Keratinocyte (primary cell): ENCODE measurements around the gene MDN1. TPM values are rescaled to one million over a fixed set of nuclear protein-coding genes. Genes with fewer than 3 reads are reported as not detected.

ENCODE experiments used
- DNase-seq: peaks from one replicate; pipeline ENCODE4 v3.0.0-alpha.2; 2011; ENCODE audit warnings: low read depth, missing footprints, low spot score
- FAIRE-seq: peaks from 2 replicates; lab custom pipeline; 2011; peaks lifted over from hg19 to GRCh38; lab: Jason Lieb, UNC
- H2AFZ ChIP-seq: 2 replicates; pipeline ENCODE4 v1.6.0; 2012; ENCODE audit warnings: low read length, control low read depth, inconsistent platforms; ENCODE audit not compliant: control insufficient read depth
- H3K27ac ChIP-seq: 2 replicates; pipeline ENCODE4 v1.5.1; 2011; ENCODE audit warnings: low read length; ENCODE audit not compliant: control insufficient read depth, insufficient read depth
- H3K27me3 ChIP-seq: 3 replicates; pipeline ENCODE4 v1.6.0; 2011; ENCODE audit warnings: low read length; ENCODE audit not compliant: control insufficient read depth, insufficient read depth; ENCODE audit errors: extremely low read depth
- H3K36me3 ChIP-seq, 2 experiments: 2 replicates in 1 of 2; 3 replicates in 1 of 2; pipeline ENCODE4 v1.5.1; 2011; ENCODE audit warnings: low read length in 2 of 2, mild to moderate bottlenecking in 1 of 2; ENCODE audit not compliant: control insufficient read depth in 2 of 2, insufficient read depth in 2 of 2; ENCODE audit errors: extremely low read depth in 1 of 2
- H3K4me1 ChIP-seq: 3 replicates; pipeline ENCODE4 v1.5.1; 2011; ENCODE audit warnings: low read length; ENCODE audit not compliant: control insufficient read depth, insufficient read depth; ENCODE audit errors: extremely low read depth
- H3K4me2 ChIP-seq: 3 replicates; pipeline ENCODE4 v1.6.0; 2011; ENCODE audit warnings: low read depth, low read length; ENCODE audit not compliant: control insufficient read depth, insufficient read depth; ENCODE audit errors: extremely low read depth
- H3K4me3 ChIP-seq, 3 experiments: fragments of 200-600 bp in 1 of 3; sonication (generic) in 1 of 3; 2 replicates in 2 of 3; 3 replicates in 1 of 3; pipeline ENCODE4 v1.5.1; 2011 to 2016; ENCODE audit warnings: low read length in 3 of 3, mild to moderate bottlenecking in 3 of 3, control low read depth in 2 of 3, inconsistent platforms in 1 of 3, low read depth in 1 of 3, mixed read lengths in 1 of 3, mixed run types in 1 of 3, moderate library complexity in 1 of 3; ENCODE audit not compliant: control insufficient read depth in 2 of 3, insufficient read depth in 2 of 3; ENCODE audit errors: extremely low read depth in 1 of 3
- H3K79me2 ChIP-seq: 2 replicates; pipeline ENCODE4 v1.6.0; 2012; ENCODE audit warnings: low read length; ENCODE audit not compliant: control insufficient read depth, insufficient read depth
- H3K9ac ChIP-seq: 3 replicates; pipeline ENCODE4 v1.6.0; 2011; ENCODE audit warnings: low read length; ENCODE audit not compliant: control insufficient read depth, insufficient read depth; ENCODE audit errors: extremely low read depth
- H3K9me1 ChIP-seq: 3 replicates; pipeline ENCODE4 v1.6.0; 2011; ENCODE audit warnings: low read length; ENCODE audit not compliant: control insufficient read depth, insufficient read depth; ENCODE audit errors: extremely low read depth
- H3K9me3 ChIP-seq: 2 replicates; pipeline ENCODE4 v1.5.1; 2012; ENCODE audit warnings: low read depth, low read length; ENCODE audit not compliant: control insufficient read depth
- H4K20me1 ChIP-seq: 3 replicates; pipeline ENCODE4 v1.6.0; 2011; ENCODE audit warnings: low read length; ENCODE audit not compliant: control insufficient read depth, insufficient read depth; ENCODE audit errors: extremely low read depth
- CTCF ChIP-seq, 3 experiments: IDR thresholded peaks in 1 of 3; conservative IDR thresholded peaks in 1 of 3; optimal IDR thresholded peaks in 1 of 3; 2 replicates in 2 of 3; 3 replicates in 1 of 3; pipeline versions ENCODE3 to v1.5.1; 2011; ENCODE audit warnings: low read length in 3 of 3, mild to moderate bottlenecking in 3 of 3, moderate library complexity in 2 of 3, control low read depth in 1 of 3, inconsistent platforms in 1 of 3; ENCODE audit not compliant: insufficient read depth in 2 of 3; ENCODE audit errors: extremely low read depth in 1 of 3
- EZH2 ChIP-seq: IDR thresholded peaks from one replicate; pipeline ENCODE4 v1.6.1; 2012; ENCODE audit warnings: inconsistent platforms, mild to moderate bottlenecking, low read length, moderate library complexity
- dilution Hi-C: fragments of 300-500 bp; cut with MboI; formaldehyde crosslinking; loops from one replicate; pipeline ENCODE4 v1.7.0; 2020; ENCODE audit warnings: low sequenced_read_pairs; ENCODE audit not compliant: extremely low pct_ligation_motif_present
- polyA plus RNA-seq, 5 experiments: library from polyadenylated mRNA; depleted of rRNA in 3 of 5; stranded (reverse) in 3 of 5; stranded (forward) in 1 of 5; unstranded in 1 of 5; fragments of >200 nt; gene quantifications; 1 replicate in 1 of 5; 2 replicates in 3 of 5; 3 replicates in 1 of 5; pipeline versions ENCODE4 v1.2.1 to v1.2.3, GENCODE V29; 2011 to 2012; ENCODE audit warnings: missing spikeins in 2 of 5, low read depth in 1 of 5, low replicate concordance in 1 of 5

Gene MDN1
- polyA plus RNA-seq, 1 donor (not counting 4 experiments of a cell fraction or from before 2014, with no cell fraction given) = 16.0 TPM

DNA sequence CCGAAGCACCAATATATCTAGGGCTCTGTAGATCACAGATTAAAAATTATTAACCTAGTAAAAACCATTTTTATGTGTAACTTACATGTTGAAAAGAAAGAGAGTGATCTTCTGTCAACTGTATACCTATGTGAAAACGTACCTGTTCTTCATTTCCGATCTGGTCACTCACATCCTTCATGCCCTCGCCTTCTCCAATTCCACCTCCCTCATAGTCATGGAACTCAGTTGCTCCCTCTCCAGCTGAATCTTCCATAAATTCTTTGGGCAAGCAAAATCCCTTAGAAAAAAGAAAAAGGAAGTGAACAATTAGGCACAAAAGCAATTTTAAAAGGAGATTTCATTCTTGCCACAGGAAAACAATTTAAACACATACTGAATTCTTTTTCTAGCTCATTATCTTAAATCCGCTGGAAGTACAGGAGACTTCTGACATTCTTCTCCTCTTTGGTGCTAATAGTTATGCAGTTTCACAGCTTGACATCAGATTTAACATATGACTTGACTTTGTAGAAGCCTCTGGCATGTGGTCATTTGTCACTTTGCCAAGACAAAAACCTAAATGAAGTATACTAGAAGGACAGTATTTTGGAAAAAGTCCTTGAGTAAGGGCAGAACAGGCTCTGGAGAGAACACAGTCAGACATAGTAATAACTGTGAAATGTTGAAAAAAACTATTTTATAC, 151.6 kb downstream of the MDN1 start:
- H3K36me3 ChIP-seq = peaks cover 8 to 22% of the 10 kb centered on the region in 2 experiments
- TF ChIP-seq CTCF (optimal IDR thresholded peaks at IDR 0.05 in 1 of 3, IDR thresholded peaks at IDR 0.05 in 1 of 3, conservative IDR thresholded peaks at IDR 0.05 in 1 of 3; ENCODE audit: extremely low read depth in 1 of 3, insufficient read depth in 2 of 3, low read length in 3 of 3) (no peak), EZH2 (no peak)
- no peak for DNase-seq

GRCh38 chr6:89662659-89663223, 156.9 kb downstream of the MDN1 start:
- TF ChIP-seq EZH2 = no peak
- no peak for TF ChIP-seq CTCF (optimal IDR thresholded peaks at IDR 0.05 in 1 of 3, IDR thresholded peaks at IDR 0.05 in 1 of 3, conservative IDR thresholded peaks at IDR 0.05 in 1 of 3; ENCODE audit: extremely low read depth in 1 of 3, insufficient read depth in 2 of 3, low read length in 3 of 3)
- Histone ChIP-seq H3K4me3 (no peak overlapping the region), H3K9me1 (no peaks in the 10 kb centered on the region), H3K27me3 (no peaks in the 10 kb centered on the region), H3K9me3 (no peaks in the 10 kb centered on the region), H3K79me2 (no peaks in the 10 kb centered on the region), H3K4me1 (no peaks in the 10 kb centered on the region), H3K27ac (no peak overlapping the region), H4K20me1 (no peaks in the 10 kb centered on the region), H3K4me2 (no peak overlapping the region), H3K9ac (no peak overlapping the region), H2AFZ (no peak overlapping the region), H3K36me3 (peaks cover 14 to 37% of the 10 kb centered on the region in 2 experiments)
- dilution Hi-C loops = no loop called here
- DNase-seq = no peak
- FAIRE-seq = no peak

More for the DNA sequence above, 151.6 kb downstream of the MDN1 start:
- H3K4me1 ChIP-seq = no peaks in the 10 kb centered on the region
- H3K9me1 ChIP-seq = no peaks in the 10 kb centered on the region
- H3K4me3 ChIP-seq = no peak overlapping the region
- dilution Hi-C loops = no loop called here
- H3K9me3 ChIP-seq = no peaks in the 10 kb centered on the region
- H4K20me1 ChIP-seq = no peaks in the 10 kb centered on the region
- no peak overlapping the region for H2AFZ ChIP-seq
- no peaks in the 10 kb centered on the region for H3K27me3 ChIP-seq
- FAIRE-seq = no peak
- no peak overlapping the region for H3K9ac ChIP-seq
- H3K27ac ChIP-seq = no peak overlapping the region
- no peak overlapping the region for H3K4me2 ChIP-seq
- no peaks in the 10 kb centered on the region for H3K79me2 ChIP-seq
